Effector memory CD4-positive, alpha-beta T cell (primary cell): ENCODE data around the gene NCK1.
A peak's percentile ranks its signal among the peaks of the same experiment; 100 is the strongest.

Experiments
- DNase-seq, 3 donors: peaks; one replicate each; pipeline ENCODE4 v3.0.0-alpha.2; 2020
- H3K27ac ChIP-seq: 2 replicates; pipeline ENCODE4 v1.7.0; 2013; ENCODE audit warnings: mild to moderate bottlenecking, low read length, moderate library complexity; ENCODE audit not compliant: insufficient read depth, poor library complexity, severe bottlenecking
- H3K27me3 ChIP-seq: replicated peaks from 2 replicates; pipeline ENCODE4 v1.7.0; 2013; ENCODE audit warnings: mild to moderate bottlenecking, low read length; ENCODE audit not compliant: insufficient read depth, control insufficient read depth, poor library complexity, severe bottlenecking
- H3K36me3 ChIP-seq: 2 replicates; pipeline ENCODE4 v1.7.0; 2013; ENCODE audit warnings: mild to moderate bottlenecking, low read length, moderate library complexity; ENCODE audit not compliant: control insufficient read depth, insufficient read depth
- H3K4me1 ChIP-seq: 2 replicates; pipeline ENCODE4 v1.7.0; 2013; ENCODE audit warnings: low read length, mild to moderate bottlenecking; ENCODE audit not compliant: control insufficient read depth, insufficient read depth, poor library complexity, severe bottlenecking
- H3K4me3 ChIP-seq: 2 replicates; pipeline ENCODE4 v1.7.0; 2013; ENCODE audit warnings: low read length, low read depth, mild to moderate bottlenecking; ENCODE audit not compliant: insufficient read depth, poor library complexity, severe bottlenecking
- H3K9me3 ChIP-seq: 2 replicates; pipeline ENCODE4 v1.7.0; 2013; ENCODE audit warnings: mild to moderate bottlenecking, low read length, moderate library complexity; ENCODE audit not compliant: control insufficient read depth

NCK1 gene

GRCh38 chr3:136836511-136837156, 25.4 kb upstream of the NCK1 start:
- no peak for DNase-seq
- no peak overlapping the region for H3K27ac ChIP-seq
- H3K4me1 ChIP-seq: no peaks in the 10 kb centered on the region

GRCh38 chr3:136838641-136839555, 23.1 kb upstream of the NCK1 start:
- Histone ChIP-seq H3K9me3 (no peaks in the 10 kb centered on the region), H3K36me3 (peaks cover 3% of the 10 kb centered on the region), H3K4me3 (no peak overlapping the region), H3K4me1 (no peaks in the 10 kb centered on the region), H3K27ac (no peak overlapping the region), H3K27me3 (no peaks in the 10 kb centered on the region)
- no peak for DNase-seq

More at GRCh38 chr3:136836511-136837156, 25.4 kb upstream of the NCK1 start:
- no peaks in the 10 kb centered on the region for H3K27me3 ChIP-seq
- peaks cover 3% of the 10 kb centered on the region for H3K36me3 ChIP-seq
- no peaks in the 10 kb centered on the region for H3K9me3 ChIP-seq
- no peak overlapping the region for H3K4me3 ChIP-seq

- no peaks in the 10 kb centered on the region for H3K4me1 ChIP-seq
- no peaks in the 10 kb centered on the region for H3K27me3 ChIP-seq
- H3K36me3 ChIP-seq: peaks cover 3% of the 10 kb centered on the region
- H3K4me3 ChIP-seq: no peak overlapping the region
- H3K27ac ChIP-seq: no peak overlapping the region
- no peaks in the 10 kb centered on the region for H3K9me3 ChIP-seq
- DNase-seq: no peak
Measured at GRCh38 chr3:136839556-136839931, 22.5 kb upstream of the NCK1 start.

GRCh38 chr3:136840252-136840651, 21.8 kb upstream of the NCK1 start:
- Histone ChIP-seq H3K27me3 (no peaks in the 10 kb centered on the region), H3K9me3 (no peaks in the 10 kb centered on the region), H3K4me3 (no peak overlapping the region), H3K36me3 (peaks cover 3% of the 10 kb centered on the region), H3K27ac (no peak overlapping the region), H3K4me1 (no peaks in the 10 kb centered on the region)
- no peak for DNase-seq

- DNase-seq: no peak
Measured at GRCh38 chr3:136842294-136842693, 19.7 kb upstream of the NCK1 start.

GRCh38 chr3:136844724-136845123, 17.3 kb upstream of the NCK1 start:
- no peak overlapping the region for H3K4me3 ChIP-seq
- H3K4me1 ChIP-seq: no peaks in the 10 kb centered on the region
- no peaks in the 10 kb centered on the region for H3K27me3 ChIP-seq
- DNase-seq: no peak
- no peaks in the 10 kb centered on the region for H3K36me3 ChIP-seq
- no peak overlapping the region for H3K27ac ChIP-seq
- no peaks in the 10 kb centered on the region for H3K9me3 ChIP-seq

More at GRCh38 chr3:136842294-136842693, 19.7 kb upstream of the NCK1 start:
- no peaks in the 10 kb centered on the region for H3K4me1 ChIP-seq
- no peak overlapping the region for H3K4me3 ChIP-seq
- no peaks in the 10 kb centered on the region for H3K27me3 ChIP-seq
- H3K27ac ChIP-seq: no peak overlapping the region
- no peaks in the 10 kb centered on the region for H3K9me3 ChIP-seq
- peaks cover 3% of the 10 kb centered on the region for H3K36me3 ChIP-seq

GRCh38 chr3:136852180-136852579, 9.8 kb upstream of the NCK1 start:
- H3K27ac ChIP-seq: no peak overlapping the region
- H3K4me3 ChIP-seq: no peak overlapping the region
- no peaks in the 10 kb centered on the region for H3K9me3 ChIP-seq
- no peak for DNase-seq
- no peaks in the 10 kb centered on the region for H3K36me3 ChIP-seq
- no peaks in the 10 kb centered on the region for H3K4me1 ChIP-seq
- no peaks in the 10 kb centered on the region for H3K27me3 ChIP-seq

GRCh38 chr3:136856665-136857064, 5.3 kb upstream of the NCK1 start:
- H3K27ac ChIP-seq: no peak overlapping the region
- no peak for DNase-seq
- no peaks in the 10 kb centered on the region for H3K36me3 ChIP-seq
- H3K9me3 ChIP-seq: no peaks in the 10 kb centered on the region
- H3K4me1 ChIP-seq: peaks cover 7% of the 10 kb centered on the region
- no peaks in the 10 kb centered on the region for H3K27me3 ChIP-seq
- H3K4me3 ChIP-seq: no peak overlapping the region

GRCh38 chr3:136858381-136858780, 3.6 kb upstream of the NCK1 start:
- peaks cover 7% of the 10 kb centered on the region for H3K4me1 ChIP-seq
- no peak for DNase-seq
- H3K27ac ChIP-seq: no peak overlapping the region
- no peaks in the 10 kb centered on the region for H3K9me3 ChIP-seq
- no peak overlapping the region for H3K4me3 ChIP-seq
- no peaks in the 10 kb centered on the region for H3K36me3 ChIP-seq
- no peaks in the 10 kb centered on the region for H3K27me3 ChIP-seq

GRCh38 chr3:136860541-136860940, 1.5 kb upstream of the NCK1 start:
- H3K4me3 ChIP-seq: peak overlapping the region; percentile 56
- H3K27ac ChIP-seq: peak overlapping the region; percentile 73
- no peaks in the 10 kb centered on the region for H3K9me3 ChIP-seq
- H3K36me3 ChIP-seq: no peaks in the 10 kb centered on the region
- DNase-seq: no peak
- peaks cover 7% of the 10 kb centered on the region for H3K4me1 ChIP-seq
- H3K27me3 ChIP-seq: no peaks in the 10 kb centered on the region
